ENCODE measurements around the gene CHRM2.

CHRM2 gene

GRCh38 chr7:136964347-136964746 lies 95.9 kb downstream of the CHRM2 start:
- DNase-seq, result no peak

GRCh38 chr7:136966825-136967224 lies 98.4 kb downstream of the CHRM2 start:
- no peak for DNase-seq

- no peak for DNase-seq
Observed at GRCh38 chr7:136969761-136970160, 101.3 kb downstream of the CHRM2 start.

- DNase-seq, result no peak
Observed at GRCh38 chr7:136971776-136972175, 103.3 kb downstream of the CHRM2 start.

GRCh38 chr7:136976504-136977251 lies 108.2 kb downstream of the CHRM2 start:
- DNase-seq, result no peak

GRCh38 chr7:136993377-136993776 lies 124.9 kb downstream of the CHRM2 start:
- no peak for DNase-seq

- DNase-seq, result no peak
Observed at GRCh38 chr7:136997735-136998134, 129.3 kb downstream of the CHRM2 start.

GRCh38 chr7:136998495-136998894 lies 130.0 kb downstream of the CHRM2 start:
- no peak for DNase-seq

GRCh38 chr7:137000621-137001020 lies 132.2 kb downstream of the CHRM2 start:
- DNase-seq, result no peak

- DNase-seq, result no peak
Observed at GRCh38 chr7:137001041-137001440, 132.6 kb downstream of the CHRM2 start.

- no peak for DNase-seq
Observed at GRCh38 chr7:137001478-137001877, 133.0 kb downstream of the CHRM2 start.

GRCh38 chr7:137003086-137003485 lies 134.6 kb downstream of the CHRM2 start:
- DNase-seq, result no peak

- DNase-seq, result no peak
Observed at GRCh38 chr7:137003566-137003965, 135.1 kb downstream of the CHRM2 start.

GRCh38 chr7:137005873-137006272 lies 137.4 kb downstream of the CHRM2 start:
- DNase-seq, result no peak

- no peak for DNase-seq
Observed at GRCh38 chr7:137006293-137006692, 137.8 kb downstream of the CHRM2 start.

- DNase-seq, result no peak
Observed at GRCh38 chr7:137007001-137007694, 138.7 kb downstream of the CHRM2 start.

- DNase-seq, result no peak
Observed at GRCh38 chr7:137009404-137009803, 141.0 kb downstream of the CHRM2 start.

GRCh38 chr7:137015015-137015414 lies 146.6 kb downstream of the CHRM2 start:
- DNase-seq, result no peak

- DNase-seq, result no peak
Observed at GRCh38 chr7:137017221-137017620, 148.8 kb downstream of the CHRM2 start.

- no peak for DNase-seq
Observed at GRCh38 chr7:137018468-137018867, 150.0 kb downstream of the CHRM2 start.

GRCh38 chr7:137020351-137020750 lies 151.9 kb downstream of the CHRM2 start:
- DNase-seq, result no peak

GRCh38 chr7:137025469-137026175 lies 157.2 kb downstream of the CHRM2 start:
- no peak for DNase-seq

GRCh38 chr7:137026176-137026500 lies 157.7 kb downstream of the CHRM2 start:
- DNase-seq, result no peak

- DNase-seq, result no peak
Observed at GRCh38 chr7:137032436-137032835, 164.0 kb downstream of the CHRM2 start.
